HepG2 (cell line): ENCODE measurements around the gene SNF8. TPM values are rescaled to one million over a fixed set of nuclear protein-coding genes. Genes with fewer than 3 reads are reported as not detected.

Experiments
- AHR ChIP-seq: IDR thresholded peaks from 2 replicates; pipeline ENCODE4 v1.6.1; 2018; ENCODE audit warnings: missing genetic modification reagents, missing compliant biosample characterization
- ARID3A ChIP-seq: IDR thresholded peaks from 2 replicates; pipeline ENCODE4 v1.6.1; 2012; ENCODE audit warnings: low read depth, low read length, improper control_type of control experiment
- CEBPG ChIP-seq: IDR thresholded peaks from 2 replicates; pipeline ENCODE4 v1.6.1; 2016
- CHD2 ChIP-seq: IDR thresholded peaks from 2 replicates; pipeline ENCODE4 v1.6.1; 2011; ENCODE audit warnings: low read depth, low read length, improper control_type of control experiment
- FOXA3 ChIP-seq: IDR thresholded peaks from 2 replicates; pipeline ENCODE4 v1.6.1; 2016; ENCODE audit warnings: missing genetic modification reagents, missing compliant biosample characterization
- KDM2A ChIP-seq: sonication (generic); formaldehyde crosslinking; IDR thresholded peaks from 2 replicates; pipeline ENCODE4 v1.4.0; 2020; ENCODE audit warnings: low read depth, missing genetic modification reagents, borderline replicate concordance
- KDM6A ChIP-seq: IDR thresholded peaks from 2 replicates; pipeline ENCODE4 v1.6.1; 2016; ENCODE audit warnings: low read depth
- MED8 ChIP-seq: sonication (generic); formaldehyde crosslinking; IDR thresholded peaks from 2 replicates; pipeline ENCODE4 v1.8.1; 2023; ENCODE audit warnings: mild to moderate bottlenecking, missing genetic modification reagents; ENCODE audit not compliant: insufficient replicate concordance
- NPAS2 ChIP-seq: sonication (generic); formaldehyde crosslinking; IDR thresholded peaks from 2 replicates; pipeline ENCODE4 v1.8.0; 2022; ENCODE audit warnings: mild to moderate bottlenecking, missing genetic modification reagents, borderline replicate concordance
- PHF20 ChIP-seq: sonication (generic); formaldehyde crosslinking; IDR thresholded peaks from 2 replicates; pipeline ENCODE4 v1.5.0; 2020; ENCODE audit warnings: mild to moderate bottlenecking, missing genetic modification reagents
- PRPF4 ChIP-seq: fragments of 200-400 bp; formaldehyde crosslinking; IDR thresholded peaks from 2 replicates; pipeline ENCODE4 v1.6.1; 2016; ENCODE audit warnings: low read length, low read depth; ENCODE audit not compliant: poor library complexity, severe bottlenecking
- SMYD3 ChIP-seq: sonication (generic); formaldehyde crosslinking; IDR thresholded peaks from 2 replicates; pipeline ENCODE4 v1.8.1; 2023; ENCODE audit warnings: mild to moderate bottlenecking, missing genetic modification reagents
- SNAPC2 ChIP-seq: sonication (generic); formaldehyde crosslinking; IDR thresholded peaks from 2 replicates; pipeline ENCODE4 v1.8.1; 2022; ENCODE audit warnings: mild to moderate bottlenecking, missing genetic modification reagents
- SP5 ChIP-seq: IDR thresholded peaks from 2 replicates; pipeline ENCODE4 v1.6.1; 2016; ENCODE audit warnings: low read depth, borderline replicate concordance
- ZKSCAN1 ChIP-seq: fragments of 150-350 bp; IDR thresholded peaks from 2 replicates; pipeline ENCODE4 v1.6.1; 2014; ENCODE audit warnings: low read length
- ZNF143 ChIP-seq: sonication (generic); formaldehyde crosslinking; IDR thresholded peaks from 2 replicates; pipeline ENCODE4 v1.4.0; 2020; ENCODE audit warnings: missing genetic modification reagents
- ZNF451 ChIP-seq: sonication (generic); formaldehyde crosslinking; IDR thresholded peaks from 2 replicates; pipeline ENCODE4 v1.5.0; 2020; ENCODE audit warnings: mild to moderate bottlenecking, missing genetic modification reagents
- ZNF564 ChIP-seq: sonication (generic); formaldehyde crosslinking; IDR thresholded peaks from 2 replicates; pipeline ENCODE4 v1.8.1; 2023; ENCODE audit warnings: mild to moderate bottlenecking, missing genetic modification reagents
- ZNF644 ChIP-seq: IDR thresholded peaks from 2 replicates; pipeline ENCODE4 v1.6.1; 2016; ENCODE audit warnings: low read depth
- ZNF780A ChIP-seq: sonication (generic); formaldehyde crosslinking; IDR thresholded peaks from 2 replicates; pipeline ENCODE4 v1.8.0; 2022; ENCODE audit warnings: mild to moderate bottlenecking, missing genetic modification reagents, moderate library complexity
- polyA plus RNA-seq, 8 experiments: library from polyadenylated mRNA; depleted of rRNA in 3 of 8; stranded (reverse) in 7 of 8; unstranded in 1 of 8; fragments of >200 nt; fragmentation: Illumina TruSeq in 4 of 8; extraction: Trizol in 4 of 8; gene quantifications; 2 replicates each; pipeline versions ENCODE4 v1.2.1 to v1.2.3, GENCODE V29; 2011 to 2016; ENCODE audit warnings: low read depth in 4 of 8, missing spikeins in 1 of 8, mixed read lengths in 1 of 8; ENCODE audit not compliant: insufficient read depth in 1 of 8
- total RNA-seq, 5 experiments: library from RNA; depleted of rRNA; stranded (reverse); fragments of >200 nt; fragmentation: Illumina TruSeq; extraction: Trizol; gene quantifications; 2 replicates each; pipeline ENCODE4 v1.2.3, GENCODE V29; 2016; ENCODE audit warnings: low read depth in 1 of 5
- TF ChIP-seq, protein P1 (sequence below): sonication (generic); formaldehyde crosslinking; IDR thresholded peaks from 2 replicates; pipeline ENCODE4 v1.8.1; 2022; ENCODE audit warnings: low read depth, mild to moderate bottlenecking, missing genetic modification reagents
- TF ChIP-seq, protein P2 (sequence below): sonication (generic); formaldehyde crosslinking; IDR thresholded peaks from 2 replicates; pipeline ENCODE4 v1.5.0; 2020; ENCODE audit warnings: missing genetic modification reagents, mild to moderate bottlenecking, borderline replicate concordance
- TF ChIP-seq, protein P3 (sequence below): IDR thresholded peaks from 2 replicates; pipeline ENCODE4 v1.6.1; 2016; ENCODE audit warnings: mild to moderate bottlenecking

SNF8 gene
- total and polyA plus RNA-seq, 2 of the 13 experiments (the other 11 are each of a cell fraction or from before 2014, with no cell fraction given) = 114 to 153 TPM

- TF ChIP-seq, protein P1, sequence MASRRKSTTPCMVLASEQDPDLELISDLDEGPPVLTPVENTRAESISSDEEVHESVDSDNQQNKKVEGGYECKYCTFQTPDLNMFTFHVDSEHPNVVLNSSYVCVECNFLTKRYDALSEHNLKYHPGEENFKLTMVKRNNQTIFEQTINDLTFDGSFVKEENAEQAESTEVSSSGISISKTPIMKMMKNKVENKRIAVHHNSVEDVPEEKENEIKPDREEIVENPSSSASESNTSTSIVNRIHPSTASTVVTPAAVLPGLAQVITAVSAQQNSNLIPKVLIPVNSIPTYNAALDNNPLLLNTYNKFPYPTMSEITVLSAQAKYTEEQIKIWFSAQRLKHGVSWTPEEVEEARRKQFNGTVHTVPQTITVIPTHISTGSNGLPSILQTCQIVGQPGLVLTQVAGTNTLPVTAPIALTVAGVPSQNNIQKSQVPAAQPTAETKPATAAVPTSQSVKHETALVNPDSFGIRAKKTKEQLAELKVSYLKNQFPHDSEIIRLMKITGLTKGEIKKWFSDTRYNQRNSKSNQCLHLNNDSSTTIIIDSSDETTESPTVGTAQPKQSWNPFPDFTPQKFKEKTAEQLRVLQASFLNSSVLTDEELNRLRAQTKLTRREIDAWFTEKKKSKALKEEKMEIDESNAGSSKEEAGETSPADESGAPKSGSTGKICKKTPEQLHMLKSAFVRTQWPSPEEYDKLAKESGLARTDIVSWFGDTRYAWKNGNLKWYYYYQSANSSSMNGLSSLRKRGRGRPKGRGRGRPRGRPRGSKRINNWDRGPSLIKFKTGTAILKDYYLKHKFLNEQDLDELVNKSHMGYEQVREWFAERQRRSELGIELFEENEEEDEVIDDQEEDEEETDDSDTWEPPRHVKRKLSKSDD = peak; percentile 92
- peak; percentile 93 for TF ChIP-seq ZNF564 (CRISPR knock-in tag)
- TF ChIP-seq, protein P2, sequence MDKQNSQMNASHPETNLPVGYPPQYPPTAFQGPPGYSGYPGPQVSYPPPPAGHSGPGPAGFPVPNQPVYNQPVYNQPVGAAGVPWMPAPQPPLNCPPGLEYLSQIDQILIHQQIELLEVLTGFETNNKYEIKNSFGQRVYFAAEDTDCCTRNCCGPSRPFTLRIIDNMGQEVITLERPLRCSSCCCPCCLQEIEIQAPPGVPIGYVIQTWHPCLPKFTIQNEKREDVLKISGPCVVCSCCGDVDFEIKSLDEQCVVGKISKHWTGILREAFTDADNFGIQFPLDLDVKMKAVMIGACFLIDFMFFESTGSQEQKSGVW (CRISPR knock-in tag) = no peak
- peak; percentile 100 for TF ChIP-seq PHF20
- TF ChIP-seq, protein P3, sequence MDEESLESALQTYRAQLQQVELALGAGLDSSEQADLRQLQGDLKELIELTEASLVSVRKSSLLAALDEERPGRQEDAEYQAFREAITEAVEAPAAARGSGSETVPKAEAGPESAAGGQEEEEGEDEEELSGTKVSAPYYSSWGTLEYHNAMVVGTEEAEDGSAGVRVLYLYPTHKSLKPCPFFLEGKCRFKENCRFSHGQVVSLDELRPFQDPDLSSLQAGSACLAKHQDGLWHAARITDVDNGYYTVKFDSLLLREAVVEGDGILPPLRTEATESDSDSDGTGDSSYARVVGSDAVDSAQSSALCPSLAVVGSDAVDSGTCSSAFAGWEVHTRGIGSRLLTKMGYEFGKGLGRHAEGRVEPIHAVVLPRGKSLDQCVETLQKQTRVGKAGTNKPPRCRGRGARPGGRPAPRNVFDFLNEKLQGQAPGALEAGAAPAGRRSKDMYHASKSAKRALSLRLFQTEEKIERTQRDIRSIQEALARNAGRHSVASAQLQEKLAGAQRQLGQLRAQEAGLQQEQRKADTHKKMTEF (CRISPR knock-in tag) = peak; percentile 95
- no peak for TF ChIP-seq ZNF780A (CRISPR knock-in tag)
- TF ChIP-seq KDM6A (CRISPR knock-in tag) = no peak
- peak; percentile 81; the same call in 1 of the 2 replicates for TF ChIP-seq SNAPC2 (CRISPR knock-in tag)
- peak; percentile 93; the same call in 1 of the 2 replicates for TF ChIP-seq NPAS2 (CRISPR knock-in tag)
- peak; percentile 75 for TF ChIP-seq ZNF143 (CRISPR knock-in tag)
- peak; percentile 92 for TF ChIP-seq ZNF644 (CRISPR knock-in tag)
- TF ChIP-seq ZNF451 = peak; percentile 83
- TF ChIP-seq SP5 (CRISPR knock-in tag) = peak; percentile 51; the same call in 1 of the 2 replicates
- peak; percentile 96 for TF ChIP-seq KDM2A (CRISPR knock-in tag)
- TF ChIP-seq FOXA3 (CRISPR knock-in tag) = peak; percentile 47
- no peak for TF ChIP-seq CEBPG (CRISPR knock-in tag)
- TF ChIP-seq ARID3A = no peak; the same call in 1 of the 2 replicates
- TF ChIP-seq AHR (CRISPR knock-in tag) = peak; percentile 67; the same call in 1 of the 2 replicates
- TF ChIP-seq CHD2 = peak; percentile 59
- TF ChIP-seq PRPF4 = no peak
- TF ChIP-seq SMYD3 (CRISPR knock-in tag) = peak; percentile 65; the same call in 1 of the 2 replicates
- TF ChIP-seq ZKSCAN1 = peak; percentile 33; the same call in 1 of the 2 replicates
- TF ChIP-seq MED8 = peak; percentile 81
These were observed at the start of gene SNF8 (continued) for GRCh38 chr17:48944515-48945260.
